ENCODE results near the gene DUT. TPM values are rescaled to one million over a fixed set of nuclear protein-coding genes. Genes with fewer than 3 reads are reported as not detected.

The DUT gene
- total RNA-seq, 1 experiment from 2014 or later = 85.2 TPM

DNA sequence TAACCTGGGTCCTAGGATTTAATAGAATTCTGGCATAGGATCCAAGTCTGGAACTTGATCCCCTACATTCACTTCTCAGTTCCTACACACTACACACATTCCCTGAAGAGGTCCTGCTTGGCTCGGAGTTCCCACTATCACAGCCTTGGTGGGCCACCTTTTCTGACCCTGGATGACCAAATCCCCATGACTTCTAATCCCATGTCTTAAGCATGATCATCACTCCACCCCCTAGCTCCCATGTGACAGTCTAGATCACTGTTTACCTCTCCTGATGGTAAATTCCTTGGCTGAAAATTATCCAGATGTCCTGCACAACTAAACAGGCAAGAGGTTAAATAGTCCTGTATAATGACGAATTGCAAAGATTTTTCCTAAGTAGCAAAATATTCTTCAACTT is 40.3 kb downstream of the DUT start:
- H4K20me1 ChIP-seq (ENCODE audit: low read length) = no peaks in the 10 kb centered on the region
- H3F3A ChIP-seq (ENCODE audit: low read length, unreplicated experiment) = no peaks in the 10 kb centered on the region
- BruUV-seq (replicated peaks) = no TSS peak
- H3K36me3 ChIP-seq (ENCODE audit: low read depth, low read length) = no peaks in the 10 kb centered on the region
- peaks cover 17% of the 10 kb centered on the region for H3K4me1 ChIP-seq (ENCODE audit: insufficient read depth, low read length)
- no peak overlapping the region for H3K4me3 ChIP-seq (ENCODE audit: low read length)
- H2AFZ ChIP-seq (ENCODE audit: low read length) = no peak overlapping the region
- CTCF ChIA-PET = no interaction called here
- H3K4me2 ChIP-seq (ENCODE audit: low read length) = no peak overlapping the region
- H3K9ac ChIP-seq (ENCODE audit: low read length) = no peak overlapping the region
- H3K27me3 ChIP-seq (ENCODE audit: low read length) = no peaks in the 10 kb centered on the region
- POLR2A ChIA-PET (ENCODE audit: unreplicated experiment) = no interaction called here
- H3K79me2 ChIP-seq (ENCODE audit: low read length) = no peaks in the 10 kb centered on the region
- H3K9me2 ChIP-seq (replicated peaks; ENCODE audit: low read length) = no peaks in the 10 kb centered on the region
- no peak overlapping the region for H3K27ac ChIP-seq (ENCODE audit: low read length)
- no peaks in the 10 kb centered on the region for H3K9me3 ChIP-seq (ENCODE audit: low read length)
- ATAC-seq (no peak), DNase-seq (no peak)
- intact Hi-C loops (cut with micrococcal nuclease) = no loop called here
- TF ChIP-seq EZH2 (IDR thresholded peaks at IDR 0.05; ENCODE audit: low read length, unreplicated experiment) (no peak), EZH2phosphoT487 (IDR thresholded peaks at IDR 0.05; ENCODE audit: borderline replicate concordance, low read length) (no peak)
- TF ChIP-seq, protein P1, sequence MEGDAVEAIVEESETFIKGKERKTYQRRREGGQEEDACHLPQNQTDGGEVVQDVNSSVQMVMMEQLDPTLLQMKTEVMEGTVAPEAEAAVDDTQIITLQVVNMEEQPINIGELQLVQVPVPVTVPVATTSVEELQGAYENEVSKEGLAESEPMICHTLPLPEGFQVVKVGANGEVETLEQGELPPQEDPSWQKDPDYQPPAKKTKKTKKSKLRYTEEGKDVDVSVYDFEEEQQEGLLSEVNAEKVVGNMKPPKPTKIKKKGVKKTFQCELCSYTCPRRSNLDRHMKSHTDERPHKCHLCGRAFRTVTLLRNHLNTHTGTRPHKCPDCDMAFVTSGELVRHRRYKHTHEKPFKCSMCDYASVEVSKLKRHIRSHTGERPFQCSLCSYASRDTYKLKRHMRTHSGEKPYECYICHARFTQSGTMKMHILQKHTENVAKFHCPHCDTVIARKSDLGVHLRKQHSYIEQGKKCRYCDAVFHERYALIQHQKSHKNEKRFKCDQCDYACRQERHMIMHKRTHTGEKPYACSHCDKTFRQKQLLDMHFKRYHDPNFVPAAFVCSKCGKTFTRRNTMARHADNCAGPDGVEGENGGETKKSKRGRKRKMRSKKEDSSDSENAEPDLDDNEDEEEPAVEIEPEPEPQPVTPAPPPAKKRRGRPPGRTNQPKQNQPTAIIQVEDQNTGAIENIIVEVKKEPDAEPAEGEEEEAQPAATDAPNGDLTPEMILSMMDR (conservative IDR thresholded peaks at IDR 0.05; ENCODE audit: low read depth, low read length) = no peak

- ChIA-PET CTCF (no interaction called here), POLR2A (ENCODE audit: unreplicated experiment) (no interaction called here)
- intact Hi-C loops (cut with micrococcal nuclease) = no loop called here
- Histone ChIP-seq H3K9ac (ENCODE audit: low read length) (no peak overlapping the region), H3K4me1 (ENCODE audit: insufficient read depth, low read length) (peaks cover 17% of the 10 kb centered on the region), H4K20me1 (ENCODE audit: low read length) (no peaks in the 10 kb centered on the region), H3K9me2 (replicated peaks; ENCODE audit: low read length) (no peaks in the 10 kb centered on the region), H3K27me3 (ENCODE audit: low read length) (no peaks in the 10 kb centered on the region), H3K27ac (ENCODE audit: low read length) (no peak overlapping the region), H3F3A (ENCODE audit: low read length, unreplicated experiment) (no peaks in the 10 kb centered on the region), H3K79me2 (ENCODE audit: low read length) (no peaks in the 10 kb centered on the region), H3K9me3 (ENCODE audit: low read length) (no peaks in the 10 kb centered on the region), H2AFZ (ENCODE audit: low read length) (no peak overlapping the region), H3K4me3 (ENCODE audit: low read length) (no peak overlapping the region), H3K36me3 (ENCODE audit: low read depth, low read length) (no peaks in the 10 kb centered on the region), H3K4me2 (ENCODE audit: low read length) (no peak overlapping the region)
- DNase-seq (no peak), ATAC-seq (no peak)
- no TSS peak for BruUV-seq (replicated peaks)
- TF ChIP-seq, protein P1 (conservative IDR thresholded peaks at IDR 0.05; ENCODE audit: low read depth, low read length) = no peak
- TF ChIP-seq EZH2 (IDR thresholded peaks at IDR 0.05; ENCODE audit: low read length, unreplicated experiment) (no peak), EZH2phosphoT487 (IDR thresholded peaks at IDR 0.05; ENCODE audit: borderline replicate concordance, low read length) (no peak)
These were observed 40.7 kb downstream of the DUT start for GRCh38 chr15:48371961-48372360.

- TF ChIP-seq EZH2phosphoT487 (IDR thresholded peaks at IDR 0.05; ENCODE audit: borderline replicate concordance, low read length) (no peak), EZH2 (IDR thresholded peaks at IDR 0.05; ENCODE audit: low read length, unreplicated experiment) (no peak)
- TF ChIP-seq, protein P1 (conservative IDR thresholded peaks at IDR 0.05; ENCODE audit: low read depth, low read length) = no peak
- no TSS peak for BruUV-seq (replicated peaks)
- intact Hi-C loops (cut with micrococcal nuclease) = no loop called here
- H3K4me2 ChIP-seq (ENCODE audit: low read length) = no peak overlapping the region
- no peak overlapping the region for H3K4me3 ChIP-seq (ENCODE audit: low read length)
- no peaks in the 10 kb centered on the region for H3K9me3 ChIP-seq (ENCODE audit: low read length)
- CTCF ChIA-PET = no interaction called here
- no peak overlapping the region for H3K9ac ChIP-seq (ENCODE audit: low read length)
- peak overlapping the region; percentile 52; the same call in 1 of the 2 replicates for H2AFZ ChIP-seq (ENCODE audit: low read length)
- no peaks in the 10 kb centered on the region for H3K27me3 ChIP-seq (ENCODE audit: low read length)
- no peaks in the 10 kb centered on the region for H3K9me2 ChIP-seq (replicated peaks; ENCODE audit: low read length)
- no peaks in the 10 kb centered on the region for H4K20me1 ChIP-seq (ENCODE audit: low read length)
- H3K36me3 ChIP-seq (ENCODE audit: low read depth, low read length) = no peaks in the 10 kb centered on the region
- H3F3A ChIP-seq (ENCODE audit: low read length, unreplicated experiment) = no peaks in the 10 kb centered on the region
- peaks cover 17% of the 10 kb centered on the region for H3K4me1 ChIP-seq (ENCODE audit: insufficient read depth, low read length)
- H3K27ac ChIP-seq (ENCODE audit: low read length) = 0 out of 2 replicates have a peak overlapping the region, but pooled peaks have one; percentile 25
- ATAC-seq (peak; percentile 58), DNase-seq (peak; percentile 63)
- POLR2A ChIA-PET (ENCODE audit: unreplicated experiment) = no interaction called here
- no peaks in the 10 kb centered on the region for H3K79me2 ChIP-seq (ENCODE audit: low read length)
These were observed 42.7 kb downstream of the DUT start for GRCh38 chr15:48373821-48374451.
